ENCODE data around the gene METTL26.

METTL26 gene

DNA sequence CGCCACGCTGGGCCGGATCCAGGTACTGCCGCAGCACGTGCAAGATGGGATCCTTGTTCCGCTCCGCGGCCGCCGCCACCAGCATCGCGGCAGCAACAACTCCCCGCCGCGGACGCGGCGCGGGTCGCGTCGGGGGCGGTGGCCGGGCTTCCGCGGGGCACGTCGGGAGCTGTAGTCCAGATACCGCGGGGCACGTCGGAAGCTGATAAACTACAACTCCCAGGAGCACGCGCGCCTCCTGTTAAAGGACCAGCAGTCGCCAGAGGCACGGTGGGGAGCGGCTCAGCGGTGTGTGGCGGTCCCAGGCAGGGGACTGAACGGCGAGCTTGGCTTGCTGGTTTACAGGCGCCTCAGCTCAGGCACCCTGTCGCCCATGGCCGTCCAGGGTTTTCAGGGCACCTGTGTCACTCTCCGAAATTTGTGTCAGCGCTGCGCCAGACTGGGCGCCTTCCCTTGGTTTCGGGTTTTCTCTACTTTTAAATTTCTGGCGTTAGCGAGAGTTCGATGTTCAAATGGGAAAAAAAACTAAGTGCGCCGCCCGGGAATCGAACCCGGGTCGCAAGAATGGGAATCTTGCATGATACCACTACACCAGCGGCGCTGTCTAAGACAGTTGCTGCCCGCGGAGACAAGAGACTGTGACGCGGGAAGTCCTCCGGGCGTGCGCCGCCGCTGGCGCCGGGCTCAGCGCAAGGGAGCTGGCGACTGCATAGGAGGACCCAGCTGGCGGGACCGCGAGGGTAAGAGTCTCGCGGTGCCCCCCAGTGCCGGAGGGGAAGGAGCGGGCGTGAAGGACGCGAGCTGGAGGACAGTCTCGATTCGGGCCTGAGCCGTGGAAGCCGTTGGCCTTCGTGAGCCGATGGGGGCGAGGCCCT lies at the start of gene METTL26:
TSS of gene METTL26 (minus strand) at position 100 of the 875 bp plus-strand sequence. CDS start at position 85, 15 bp downstream.
- Mint-ChIP-seq H3K4me1 (ENCODE audit: low read depth) (peaks cover 7% of the 10 kb centered on the region), H3K27me3 (no peaks in the 10 kb centered on the region), H3K4me3 (peak within 1 kb of the TSS; percentile 86), H3K9me3 (ENCODE audit: low read depth) (no peaks in the 10 kb centered on the region), H3K36me3 (no peaks in the 10 kb centered on the region), H3K27ac (peak within 1 kb of the TSS; percentile 97)

DNA sequence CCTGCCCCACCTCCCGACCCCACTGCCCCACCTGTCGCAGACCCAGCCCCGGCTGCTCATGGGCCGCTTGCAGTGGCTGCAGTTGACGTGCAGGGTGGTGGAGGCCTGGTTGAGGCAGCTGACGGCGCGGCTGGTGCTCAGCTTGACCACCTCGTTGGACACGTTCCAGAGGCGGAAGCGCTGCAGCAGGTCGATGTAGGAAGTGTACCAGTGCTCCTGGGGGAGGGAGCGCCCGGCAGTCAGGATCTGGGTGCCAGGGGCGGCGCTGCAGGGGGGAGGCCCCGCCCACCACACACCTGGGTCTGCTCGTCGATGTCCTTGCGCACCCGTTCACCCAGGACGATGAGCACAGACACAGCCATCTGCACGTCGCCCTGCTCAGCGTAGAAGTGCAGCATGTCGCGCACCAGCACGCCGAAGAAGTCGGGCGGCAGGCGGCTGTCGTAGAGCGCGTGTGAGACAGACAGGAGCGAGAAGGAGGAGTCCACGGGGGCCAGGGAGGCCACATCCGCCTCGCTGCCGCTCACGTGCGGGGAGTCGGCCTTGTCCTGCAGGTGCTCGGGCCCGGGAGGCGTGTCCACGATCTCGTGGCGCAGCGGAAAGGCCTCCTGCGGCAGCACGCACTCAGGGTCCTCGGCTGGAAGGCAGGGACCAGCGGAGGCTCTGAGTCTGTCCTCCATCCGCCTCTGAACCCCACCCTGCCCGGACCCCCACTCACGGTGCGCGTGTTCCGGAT lies 49.0 kb upstream of the METTL26 start:
- peaks cover 2% of the 10 kb centered on the region for H3K36me3 Mint-ChIP-seq
- no peaks in the 10 kb centered on the region for H3K27me3 Mint-ChIP-seq
- H3K9me3 Mint-ChIP-seq (ENCODE audit: low read depth), result no peaks in the 10 kb centered on the region
- H3K4me1 Mint-ChIP-seq (ENCODE audit: low read depth), result peaks cover 23% of the 10 kb centered on the region
- peak overlapping the region; percentile 35 for H3K4me3 Mint-ChIP-seq
- H3K27ac Mint-ChIP-seq, result no peak overlapping the region

DNA sequence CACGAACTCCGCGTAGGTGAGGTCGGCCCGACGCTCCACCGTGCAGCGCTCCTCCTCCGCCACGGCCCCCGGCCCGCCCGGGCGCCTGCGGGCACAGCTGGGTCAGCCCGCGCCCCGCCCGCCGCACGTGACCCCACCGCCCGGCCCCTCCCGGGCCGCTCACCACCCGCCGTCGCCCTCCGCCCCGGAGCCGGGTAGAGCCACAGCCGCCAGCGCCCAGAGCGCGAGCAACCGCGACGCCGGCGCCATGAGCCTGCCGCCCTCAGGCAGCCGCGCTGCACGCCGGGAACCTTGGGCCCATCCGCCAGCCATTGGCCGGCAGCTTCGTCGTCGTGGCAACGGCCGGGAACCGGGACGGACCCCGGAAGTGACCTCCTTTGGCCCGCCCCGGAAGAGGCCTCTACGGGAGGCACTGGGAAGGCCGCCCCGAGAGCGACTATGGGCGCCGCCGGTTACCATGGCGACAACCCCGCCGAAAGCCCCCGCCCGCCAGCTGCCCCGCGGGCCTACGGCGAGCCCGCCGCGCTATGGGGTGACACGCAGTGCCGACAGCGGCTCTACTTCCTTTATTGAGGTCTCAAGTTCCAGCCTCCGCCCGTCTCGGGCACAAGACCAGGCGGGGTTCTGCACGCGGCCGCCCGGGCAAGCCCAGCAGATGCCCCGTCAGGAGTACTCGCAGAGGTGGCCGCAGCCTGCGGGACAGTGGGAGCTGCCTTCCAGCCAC lies 48.1 kb upstream of the METTL26 start, which contains the start of gene JMJD8:
TSS of gene JMJD8 (minus strand) at position 264 of the 724 bp plus-strand sequence. CDS start at position 249, 15 bp downstream.
- H3K4me1 Mint-ChIP-seq (ENCODE audit: low read depth), result peaks cover 19% of the 10 kb centered on the region
- peak within 1 kb of the TSS; percentile 86 for H3K4me3 Mint-ChIP-seq
- H3K27ac Mint-ChIP-seq, result peak within 1 kb of the TSS; percentile 22
- H3K36me3 Mint-ChIP-seq, result peaks cover 2% of the 10 kb centered on the region
- H3K9me3 Mint-ChIP-seq (ENCODE audit: low read depth), result no peaks in the 10 kb centered on the region
- no peaks in the 10 kb centered on the region for H3K27me3 Mint-ChIP-seq

DNA sequence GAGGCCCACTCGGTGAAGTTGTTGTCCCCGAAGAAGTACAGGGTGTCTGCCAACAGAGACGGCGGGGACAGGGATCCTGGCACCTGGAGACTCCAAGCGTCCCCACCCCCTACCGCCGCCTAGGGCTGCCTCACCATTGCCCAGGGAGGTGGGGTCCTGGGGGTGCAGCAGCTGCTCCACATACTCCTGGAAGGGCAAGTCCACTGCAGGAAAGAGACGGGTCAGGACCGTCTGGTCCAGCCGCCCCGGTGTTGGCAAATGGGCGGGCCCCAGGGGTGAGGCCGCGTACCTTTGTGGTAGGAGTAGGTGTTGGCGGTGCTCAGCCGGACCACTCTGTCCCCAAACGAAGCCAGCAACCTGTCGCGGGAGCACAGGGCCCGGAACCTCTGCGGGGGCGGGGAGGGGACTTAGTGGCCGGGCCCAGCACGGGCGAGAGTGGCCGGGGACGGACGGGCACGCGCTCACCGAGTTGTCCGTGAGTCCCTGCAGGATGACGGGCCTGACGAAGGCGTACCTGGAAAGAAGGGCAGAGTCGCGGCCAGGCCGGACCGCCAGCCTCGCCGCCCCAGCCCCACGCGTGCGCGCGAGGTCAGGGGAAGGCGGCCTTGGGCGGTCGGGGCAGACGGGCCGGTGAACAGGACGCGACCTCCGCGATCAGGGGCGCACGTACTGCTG lies 47.4 kb upstream of the METTL26 start:
- no peaks in the 10 kb centered on the region for H3K27me3 Mint-ChIP-seq
- H3K36me3 Mint-ChIP-seq, result peaks cover 2% of the 10 kb centered on the region
- no peaks in the 10 kb centered on the region for H3K9me3 Mint-ChIP-seq (ENCODE audit: low read depth)
- no peak overlapping the region for H3K27ac Mint-ChIP-seq
- H3K4me3 Mint-ChIP-seq, result peak overlapping the region; percentile 86
- H3K4me1 Mint-ChIP-seq (ENCODE audit: low read depth), result peaks cover 18% of the 10 kb centered on the region

DNA sequence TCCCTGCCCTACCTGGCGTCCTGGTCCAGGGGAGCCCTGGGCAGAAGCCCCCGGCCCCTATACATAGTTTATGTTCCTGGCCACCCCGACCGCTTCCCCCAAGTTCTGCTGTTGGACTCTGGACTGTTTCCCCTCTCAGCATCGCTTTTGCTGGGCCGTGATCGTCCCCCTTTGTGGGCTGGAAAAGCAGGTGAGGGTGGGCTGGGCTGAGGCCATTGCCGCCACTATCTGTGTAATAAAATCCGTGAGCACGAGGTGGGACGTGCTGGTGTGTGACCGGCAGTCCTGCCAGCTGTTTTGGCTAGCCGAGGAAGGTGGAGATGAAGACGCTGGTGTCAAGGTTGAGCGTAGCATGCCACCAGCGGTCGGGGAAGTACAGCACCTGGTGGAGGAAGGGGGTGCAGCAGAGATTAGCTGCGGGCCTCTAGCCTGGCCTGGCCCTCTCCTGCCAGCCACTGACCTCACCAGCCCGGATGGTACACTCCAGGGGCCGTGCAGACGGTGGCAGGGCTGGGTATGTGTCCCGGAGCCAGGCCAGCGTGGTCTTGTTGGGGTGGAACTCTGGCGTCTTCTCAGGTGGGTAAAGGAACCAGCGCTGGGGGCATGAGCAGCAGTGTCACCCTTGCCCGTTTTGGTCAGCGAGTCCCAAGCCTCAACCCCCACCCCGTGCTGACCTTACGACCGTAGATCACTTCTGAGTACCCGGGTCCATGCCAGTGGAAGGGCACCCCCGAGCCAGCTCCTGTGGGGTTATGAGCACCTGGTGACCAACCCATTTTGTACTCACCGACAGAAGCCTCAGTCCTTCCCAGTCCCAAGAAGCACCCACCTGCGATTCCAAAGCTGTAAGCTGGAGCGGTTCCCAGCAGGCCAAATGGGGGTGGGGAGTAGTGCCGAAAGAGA lies 46.6 kb upstream of the METTL26 start:
- Mint-ChIP-seq H3K27ac (peak overlapping the region; percentile 72), H3K27me3 (no peaks in the 10 kb centered on the region), H3K4me3 (peak overlapping the region; percentile 86), H3K9me3 (ENCODE audit: low read depth) (no peaks in the 10 kb centered on the region), H3K36me3 (peaks cover 2% of the 10 kb centered on the region), H3K4me1 (ENCODE audit: low read depth) (peaks cover 18% of the 10 kb centered on the region)

DNA sequence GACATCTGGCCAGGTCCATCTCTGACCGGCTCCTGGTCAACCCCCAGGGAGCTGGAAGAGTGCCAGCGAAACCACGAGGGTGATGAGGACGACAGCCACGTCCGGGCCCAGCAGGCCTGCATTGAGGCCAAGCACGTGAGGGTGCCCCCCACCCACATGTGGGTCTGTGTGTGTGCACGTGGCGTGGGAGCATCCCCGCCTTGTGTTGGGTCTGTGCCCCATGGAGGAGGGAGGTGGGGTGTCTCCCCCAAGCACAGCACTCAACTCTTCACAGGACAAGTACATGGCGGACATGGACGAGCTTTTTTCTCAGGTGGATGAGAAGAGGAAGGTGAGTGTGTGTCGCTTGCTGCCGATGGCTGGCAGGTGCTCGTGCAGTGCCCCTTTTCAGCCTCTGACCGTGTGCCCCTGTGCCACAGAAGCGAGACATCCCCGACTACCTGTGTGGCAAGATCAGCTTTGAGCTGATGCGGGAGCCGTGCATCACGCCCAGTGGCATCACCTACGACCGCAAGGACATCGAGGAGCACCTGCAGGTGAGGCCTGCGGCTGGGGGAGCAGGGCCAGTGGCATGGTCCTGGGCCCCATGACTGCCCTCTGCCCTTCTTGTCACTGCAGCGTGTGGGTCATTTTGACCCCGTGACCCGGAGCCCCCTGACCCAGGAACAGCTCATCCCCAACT lies 45.8 kb upstream of the METTL26 start:
- Mint-ChIP-seq H3K27me3 (no peaks in the 10 kb centered on the region), H3K4me1 (ENCODE audit: low read depth) (peaks cover 15% of the 10 kb centered on the region), H3K27ac (peak overlapping the region; percentile 72), H3K9me3 (ENCODE audit: low read depth) (no peaks in the 10 kb centered on the region), H3K4me3 (peak overlapping the region; percentile 86), H3K36me3 (peaks cover 2% of the 10 kb centered on the region)

DNA sequence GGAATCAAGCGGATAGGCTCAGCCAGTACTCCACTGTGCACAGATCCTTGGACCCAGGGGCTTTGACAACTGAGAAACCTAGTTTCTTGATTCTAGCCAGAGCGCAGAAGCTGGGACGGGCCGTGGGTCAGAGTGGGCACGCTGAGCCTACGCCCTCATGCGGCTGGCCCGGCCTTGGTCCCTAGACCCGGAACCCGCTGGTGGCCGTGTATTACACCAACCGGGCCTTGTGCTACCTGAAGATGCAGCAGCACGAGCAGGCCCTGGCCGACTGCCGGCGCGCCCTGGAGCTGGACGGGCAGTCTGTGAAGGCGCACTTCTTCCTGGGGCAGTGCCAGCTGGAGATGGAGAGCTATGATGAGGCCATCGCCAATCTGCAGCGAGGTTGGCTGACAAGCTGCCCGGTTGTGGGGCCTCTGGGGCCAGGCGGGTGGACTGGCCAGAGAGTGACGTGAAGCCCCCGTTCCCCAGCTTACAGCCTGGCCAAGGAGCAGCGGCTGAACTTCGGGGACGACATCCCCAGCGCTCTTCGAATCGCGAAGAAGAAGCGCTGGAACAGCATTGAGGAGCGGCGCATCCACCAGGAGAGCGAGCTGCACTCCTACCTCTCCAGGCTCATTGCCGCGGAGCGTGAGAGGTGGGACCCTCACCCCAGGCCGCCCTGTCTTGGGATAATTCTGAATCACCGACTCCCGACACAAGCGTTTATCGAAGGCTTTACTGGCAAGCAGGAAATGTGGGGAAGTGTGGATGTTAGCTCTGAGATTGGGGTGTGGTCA lies 45.1 kb upstream of the METTL26 start:
- peak overlapping the region; percentile 86 for H3K4me3 Mint-ChIP-seq
- peaks cover 15% of the 10 kb centered on the region for H3K4me1 Mint-ChIP-seq (ENCODE audit: low read depth)
- peaks cover 2% of the 10 kb centered on the region for H3K36me3 Mint-ChIP-seq
- no peaks in the 10 kb centered on the region for H3K9me3 Mint-ChIP-seq (ENCODE audit: low read depth)
- no peaks in the 10 kb centered on the region for H3K27me3 Mint-ChIP-seq
- H3K27ac Mint-ChIP-seq, result peak overlapping the region; percentile 6

GRCh38 chr16:680625-680945 lies 44.5 kb upstream of the METTL26 start:
- H3K27ac Mint-ChIP-seq, result no peak overlapping the region
- peaks cover 2% of the 10 kb centered on the region for H3K36me3 Mint-ChIP-seq
- peaks cover 15% of the 10 kb centered on the region for H3K4me1 Mint-ChIP-seq (ENCODE audit: low read depth)

DNA sequence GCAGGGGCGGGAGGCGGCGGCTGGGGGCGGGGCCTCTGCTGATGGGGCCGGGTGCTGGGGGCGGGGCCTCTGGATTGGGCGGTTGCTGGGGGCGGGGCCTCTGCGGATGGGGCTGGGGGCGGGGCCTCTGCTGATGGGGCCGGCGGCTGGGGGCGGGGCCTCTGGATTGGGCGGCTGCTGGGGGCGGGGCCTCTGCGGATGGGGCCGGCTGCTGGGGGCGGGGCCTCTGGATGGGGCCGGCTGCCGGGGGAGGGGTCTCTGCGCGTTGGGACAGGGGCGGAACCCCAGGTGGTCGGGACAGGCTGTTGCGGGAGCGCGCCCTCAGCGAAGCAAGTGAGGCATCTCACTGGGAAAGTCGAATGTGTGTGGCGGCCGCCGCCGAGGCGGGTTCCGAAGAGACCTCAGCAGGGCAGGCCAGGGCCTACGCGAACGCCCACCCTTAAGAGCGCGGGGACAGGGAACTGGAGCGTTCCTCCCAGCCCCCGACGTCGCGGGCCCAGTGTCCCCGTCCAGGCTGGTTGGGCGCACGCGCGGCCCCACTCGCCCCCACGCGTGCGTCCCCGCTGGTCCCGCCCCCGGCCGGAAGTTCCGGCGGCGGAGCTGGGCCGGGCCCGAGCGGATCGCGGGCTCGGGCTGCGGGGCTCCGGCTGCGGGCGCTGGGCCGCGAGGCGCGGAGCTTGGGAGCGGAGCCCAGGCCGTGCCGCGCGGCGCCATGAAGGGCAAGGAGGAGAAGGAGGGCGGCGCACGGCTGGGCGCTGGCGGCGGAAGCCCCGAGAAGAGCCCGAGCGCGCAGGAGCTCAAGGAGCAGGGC lies 43.9 kb upstream of the METTL26 start, which contains the start of gene STUB1:
TSS of gene STUB1 (plus strand) at position 597 of the 811 bp plus-strand sequence. CDS start at position 713, 116 bp downstream.
- Mint-ChIP-seq H3K36me3 (peaks cover 2% of the 10 kb centered on the region), H3K4me1 (ENCODE audit: low read depth) (peaks cover 17% of the 10 kb centered on the region), H3K4me3 (peak within 1 kb of the TSS; percentile 86), H3K27me3 (no peaks in the 10 kb centered on the region), H3K27ac (peak within 1 kb of the TSS; percentile 85), H3K9me3 (ENCODE audit: low read depth) (no peaks in the 10 kb centered on the region)

More at GRCh38 chr16:680625-680945, 44.5 kb upstream of the METTL26 start:
- no peaks in the 10 kb centered on the region for H3K9me3 Mint-ChIP-seq (ENCODE audit: low read depth)
- no peaks in the 10 kb centered on the region for H3K27me3 Mint-ChIP-seq
- H3K4me3 Mint-ChIP-seq, result peak overlapping the region; percentile 86

DNA sequence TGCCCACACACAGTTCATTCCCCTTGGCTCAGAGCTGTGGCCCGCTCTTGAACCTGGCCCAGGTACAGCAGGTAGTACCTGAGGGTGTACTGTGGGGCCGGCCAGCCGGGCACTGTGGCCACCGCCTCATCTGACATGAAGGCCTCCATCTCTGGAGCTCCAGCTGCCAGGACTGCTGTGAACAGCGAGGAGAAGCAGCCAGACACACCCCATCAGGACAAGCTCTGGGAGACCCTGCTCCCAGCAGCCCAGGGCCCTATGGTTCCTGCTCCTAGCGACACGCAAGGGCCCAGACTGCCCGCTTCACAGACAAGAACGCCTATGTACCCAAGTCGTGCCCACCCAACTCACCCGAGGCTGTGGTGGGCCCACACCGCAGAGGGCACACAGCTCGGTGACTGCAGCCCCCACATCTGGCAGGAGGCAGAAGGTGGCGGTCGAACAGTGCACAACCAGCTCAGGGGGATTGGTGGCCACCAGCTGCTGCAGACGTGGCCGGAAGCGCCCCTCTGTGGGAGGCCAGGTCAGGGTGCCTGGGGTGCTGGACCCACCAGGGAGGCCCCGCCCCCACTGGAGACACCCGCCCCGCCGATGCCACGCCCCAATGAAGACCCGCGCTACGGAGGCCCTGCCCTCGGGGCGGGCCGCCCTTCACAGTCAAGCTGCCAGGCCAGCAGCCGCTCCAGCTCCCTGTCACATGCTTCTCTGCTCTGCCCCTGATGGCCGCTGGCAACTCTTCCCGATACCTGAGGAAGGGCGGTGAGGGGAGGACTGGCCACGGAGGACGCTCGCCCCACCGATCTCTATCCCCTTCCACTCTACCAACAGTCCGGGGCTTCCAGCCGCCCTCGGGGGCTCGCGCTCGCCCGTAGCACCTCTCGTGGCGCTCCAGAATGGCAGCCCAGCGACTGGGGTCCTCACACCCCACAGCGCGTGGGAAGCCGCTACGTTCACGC lies 43.0 kb upstream of the METTL26 start:
- Mint-ChIP-seq H3K27ac (peak overlapping the region; percentile 41), H3K4me3 (peak overlapping the region; percentile 80), H3K4me1 (ENCODE audit: low read depth) (peaks cover 18% of the 10 kb centered on the region), H3K9me3 (ENCODE audit: low read depth) (no peaks in the 10 kb centered on the region), H3K36me3 (peaks cover 2% of the 10 kb centered on the region), H3K27me3 (no peaks in the 10 kb centered on the region)

DNA sequence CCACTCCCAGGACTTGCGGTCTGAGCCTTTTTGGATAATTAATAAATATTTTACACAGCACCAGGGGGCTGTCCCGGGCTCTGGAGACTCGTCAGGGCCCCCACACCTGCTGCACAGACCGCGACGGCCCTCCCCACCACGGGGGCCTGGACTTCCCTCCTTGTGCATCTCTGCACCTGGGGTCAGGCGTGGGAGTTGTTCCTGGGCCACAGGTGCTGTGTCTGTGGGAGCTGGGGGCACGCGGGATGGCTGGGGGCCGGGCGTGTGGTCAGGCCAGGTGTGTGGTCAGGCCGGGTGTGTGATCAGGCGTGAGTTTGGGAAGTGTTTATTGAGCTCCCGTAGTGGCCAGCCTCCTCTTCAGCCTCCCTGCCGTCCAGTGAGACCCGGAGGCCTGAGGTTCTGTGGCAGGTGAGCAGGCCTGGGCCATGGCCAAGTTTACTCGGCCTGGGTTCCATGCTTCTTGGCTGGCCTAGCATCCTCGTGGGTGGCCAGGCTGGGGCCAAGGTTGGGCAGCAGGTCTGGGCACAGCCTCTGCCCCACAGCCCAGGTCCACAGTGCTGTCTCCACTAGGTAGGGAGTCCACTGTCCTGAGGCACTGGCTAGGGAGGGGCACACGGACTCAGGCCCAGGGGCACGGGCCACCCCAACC lies 42.2 kb upstream of the METTL26 start:
- H3K4me3 Mint-ChIP-seq, result no peak overlapping the region
- no peaks in the 10 kb centered on the region for H3K9me3 Mint-ChIP-seq (ENCODE audit: low read depth)
- no peak overlapping the region for H3K27ac Mint-ChIP-seq
- H3K4me1 Mint-ChIP-seq (ENCODE audit: low read depth), result peaks cover 18% of the 10 kb centered on the region
- H3K27me3 Mint-ChIP-seq, result no peaks in the 10 kb centered on the region
- peaks cover 2% of the 10 kb centered on the region for H3K36me3 Mint-ChIP-seq

Data from activated naive CD8-positive, alpha-beta T cell (primary cell).